ENCODE data around the gene PPP6R3. TPM values are rescaled to one million over a fixed set of nuclear protein-coding genes. Genes with fewer than 3 reads are reported as not detected.

Gene PPP6R3
- total RNA-seq, 2 experiments from 2014 or later: 95.4 to 103 TPM

GRCh38 chr11:68498903-68499883 lies 38.6 kb downstream of the PPP6R3 start:
- no peak for ATAC-seq
- Mint-ChIP-seq H3K4me3 (no peak overlapping the region), H3K36me3 (ENCODE audit: low read depth) (peaks cover 9% of the 10 kb centered on the region), H3K27ac (no peak overlapping the region), H3K4me1 (ENCODE audit: low read depth) (peaks cover 75% of the 10 kb centered on the region), H3K27me3 (no peaks in the 10 kb centered on the region), H3K9me3 (peaks cover 3% of the 10 kb centered on the region)
- intact Hi-C loops (cut with micrococcal nuclease): no loop called here
- no peak for DNase-seq
- CTCF ChIA-PET: interaction anchor here (1.3 to 1.5 kb wide), 2 partner anchors 10 to 12 kb away, joined by 4 to 5 read pairs; no protein-coding TSS in a partner anchor
- POLR2A ChIA-PET: interaction anchor here (1.2 kb wide), 1 partner anchor 11 kb away, joined by 3 read pairs; no protein-coding TSS in a partner anchor
- no peak for TF ChIP-seq CTCF (IDR thresholded peaks at IDR 0.05)

GRCh38 chr11:68500206-68500605 lies 39.7 kb downstream of the PPP6R3 start:
- no peak overlapping the region for H3K4me3 Mint-ChIP-seq
- DNase-seq: no peak
- H3K27me3 Mint-ChIP-seq: no peaks in the 10 kb centered on the region
- H3K9me3 Mint-ChIP-seq: peaks cover 3% of the 10 kb centered on the region
- ChIA-PET CTCF (no interaction called here), POLR2A (no interaction called here)
- H3K4me1 Mint-ChIP-seq (ENCODE audit: low read depth): peaks cover 77% of the 10 kb centered on the region
- intact Hi-C loops (cut with micrococcal nuclease): no loop called here
- TF ChIP-seq CTCF (IDR thresholded peaks at IDR 0.05): no peak
- peaks cover 9% of the 10 kb centered on the region for H3K36me3 Mint-ChIP-seq (ENCODE audit: low read depth)
- no peak overlapping the region for H3K27ac Mint-ChIP-seq
- no peak for ATAC-seq

GRCh38 chr11:68501813-68502212 lies 41.3 kb downstream of the PPP6R3 start:
- POLR2A ChIA-PET: no interaction called here
- Mint-ChIP-seq H3K27me3 (no peaks in the 10 kb centered on the region), H3K27ac (no peak overlapping the region), H3K9me3 (no peaks in the 10 kb centered on the region), H3K4me1 (ENCODE audit: low read depth) (peaks cover 74% of the 10 kb centered on the region), H3K36me3 (ENCODE audit: low read depth) (peaks cover 10% of the 10 kb centered on the region), H3K4me3 (no peak overlapping the region)
- no peak for ATAC-seq
- no peak for TF ChIP-seq CTCF (IDR thresholded peaks at IDR 0.05)
- CTCF ChIA-PET: no interaction called here
- no peak for DNase-seq
- intact Hi-C loops (cut with micrococcal nuclease): no loop called here

- H3K27ac Mint-ChIP-seq: no peak overlapping the region
- ATAC-seq: no peak
- POLR2A ChIA-PET: interaction anchor here (1.2 kb wide), 1 partner anchor 15 kb away, joined by 4 read pairs; no protein-coding TSS in a partner anchor
Measured at GRCh38 chr11:68503251-68503687, 42.7 kb downstream of the PPP6R3 start.

More at GRCh38 chr11:68503251-68503687, 42.7 kb downstream of the PPP6R3 start:
- no peak for TF ChIP-seq CTCF (IDR thresholded peaks at IDR 0.05)
- Mint-ChIP-seq H3K9me3 (no peaks in the 10 kb centered on the region), H3K36me3 (ENCODE audit: low read depth) (peaks cover 17% of the 10 kb centered on the region), H3K27me3 (no peaks in the 10 kb centered on the region), H3K4me1 (ENCODE audit: low read depth) (peaks cover 73% of the 10 kb centered on the region), H3K4me3 (no peak overlapping the region)
- CTCF ChIA-PET: no interaction called here
- no peak for DNase-seq
- intact Hi-C loops (cut with micrococcal nuclease): no loop called here

Data from activated CD8-positive, alpha-beta T cell treated with anti-CD3 and anti-CD28 coated beads for 36 hours (primary cell).